Erythroblast (primary cell): ENCODE results near the gene PAXIP1.

Experiments
- GATA1 ChIP-seq: IDR thresholded peaks from 2 replicates; pipeline ENCODE4 v1.6.1; 2011; ENCODE audit warnings: low read depth, mild to moderate bottlenecking, control low read depth, low read length, moderate library complexity
- POLR2A ChIP-seq: IDR thresholded peaks from 2 replicates; pipeline ENCODE4 v1.6.1; 2011; ENCODE audit warnings: mild to moderate bottlenecking, low read length

DNA sequence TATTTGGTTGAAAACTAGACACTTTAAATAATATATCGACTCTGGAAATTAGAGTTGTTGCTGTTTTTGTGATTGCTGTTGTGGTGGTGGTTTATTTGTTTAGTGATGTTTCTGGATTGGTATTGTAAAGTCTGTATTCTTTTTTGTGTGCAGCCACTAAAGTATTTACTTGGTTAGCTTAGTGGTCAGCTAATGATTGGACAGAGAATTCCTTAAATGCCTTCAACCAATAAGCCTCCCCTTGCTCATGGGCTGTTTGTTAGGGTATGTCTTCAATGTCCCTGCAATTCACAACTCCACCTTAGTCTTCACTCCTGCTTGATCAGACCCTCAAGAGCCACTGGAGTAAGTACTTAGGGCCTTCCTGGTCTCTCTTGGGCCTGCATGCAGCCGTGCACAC, 71.0 kb downstream of the PAXIP1 start:
- no peak for TF ChIP-seq POLR2A
- no peak for TF ChIP-seq GATA1
